Activated T-cell treated with anti-CD3 and anti-CD28 coated beads, Interleukin-2, amount 50 U/mL, for 72 hours (primary cell): ENCODE data around the gene CRISPLD2. TPM values are rescaled to one million over a fixed set of nuclear protein-coding genes. Genes with fewer than 3 reads are reported as not detected.
"Not testable (repeated sequence)": the region's sequence is repeated elsewhere in the genome, so short reads cannot be mapped to it uniquely, and the experiment has no call there.

Source experiments
- ATAC-seq, 2 donors: fragments of 150-1000 bp; cut with Tn5 transposase; replicated peaks in 1 of 2; 2 replicates each; pipeline ENCODE4 v1.10.0; 2021; ENCODE audit warnings: moderate library complexity in 2 of 2, mild to moderate bottlenecking in 1 of 2
- DNase-seq, 2 donors: peaks; one replicate each; pipeline ENCODE4 v3.0.0; 2021 to 2022; ENCODE audit warnings: mixed read lengths in 1 of 2
- H3K27ac Mint-ChIP-seq: one replicate; pipeline ENCODE4 v1.8.0; 2022; ENCODE audit warnings: mild to moderate bottlenecking, moderate library complexity, mixed read lengths
- H3K27me3 Mint-ChIP-seq: one replicate; pipeline ENCODE4 v1.8.0; 2022; ENCODE audit warnings: low read depth, mixed read lengths
- H3K36me3 Mint-ChIP-seq, 2 donors: one replicate each; pipeline ENCODE4 v1.8.0; 2022; ENCODE audit warnings: mixed read lengths in 2 of 2, mild to moderate bottlenecking in 1 of 2; ENCODE audit not compliant: insufficient read depth in 2 of 2
- H3K4me1 Mint-ChIP-seq: one replicate; pipeline ENCODE4 v1.8.0; 2022; ENCODE audit warnings: low read depth, mixed read lengths
- H3K4me3 Mint-ChIP-seq, 2 donors: one replicate each; pipeline ENCODE4 v1.8.0; 2022; ENCODE audit warnings: mild to moderate bottlenecking in 2 of 2, mixed read lengths in 2 of 2, moderate library complexity in 2 of 2
- H3K9me3 Mint-ChIP-seq, 2 donors: one replicate each; pipeline ENCODE4 v1.8.0; 2022; ENCODE audit warnings: mixed read lengths in 2 of 2
- total RNA-seq, 2 donors: library from RNA; stranded (reverse); gene quantifications; one replicate each; pipeline ENCODE4 v1.2.3, GENCODE V29; 2022

The CRISPLD2 gene
- total RNA-seq, 2 donors from 2014 or later: 0.38 to 0.51 TPM

GRCh38 chr16:84929421-84930297 is 109.9 kb downstream of the CRISPLD2 start:
- Mint-ChIP-seq H3K9me3 (no peaks in the 10 kb centered on the region), H3K27ac (no peak overlapping the region)
- ATAC-seq: peak in 1 of 2 donors; percentile 26

GRCh38 chr16:84930298-84931106 is 110.7 kb downstream of the CRISPLD2 start:
- Mint-ChIP-seq H3K27ac (no peak overlapping the region), H3K27me3 (no peaks in the 10 kb centered on the region), H3K9me3 (no peaks in the 10 kb centered on the region), H3K4me3 (no peak overlapping the region), H3K36me3 (no peaks in the 10 kb centered on the region), H3K4me1 (peaks cover 4% of the 10 kb centered on the region)
- ATAC-seq (no peak), DNase-seq (peak in 1 of 2 donors; percentile 10)

More at GRCh38 chr16:84929421-84930297, 109.9 kb downstream of the CRISPLD2 start:
- Mint-ChIP-seq H3K4me3 (no peak overlapping the region), H3K4me1 (peaks cover 4% of the 10 kb centered on the region), H3K27me3 (no peaks in the 10 kb centered on the region), H3K36me3 (no peaks in the 10 kb centered on the region)
- no peak for DNase-seq

GRCh38 chr16:84931107-84931494 is 111.3 kb downstream of the CRISPLD2 start:
- H3K9me3 Mint-ChIP-seq: no peaks in the 10 kb centered on the region

GRCh38 chr16:84931506-84931905 is 111.7 kb downstream of the CRISPLD2 start:
- Mint-ChIP-seq H3K4me1 (peaks cover 4% of the 10 kb centered on the region), H3K4me3 (no peak overlapping the region), H3K27me3 (no peaks in the 10 kb centered on the region), H3K9me3 (no peaks in the 10 kb centered on the region), H3K27ac (no peak overlapping the region), H3K36me3 (no peaks in the 10 kb centered on the region)
- no peak for ATAC-seq
- no peak for DNase-seq

More at GRCh38 chr16:84931107-84931494, 111.3 kb downstream of the CRISPLD2 start:
- Mint-ChIP-seq H3K36me3 (no peaks in the 10 kb centered on the region), H3K4me1 (peaks cover 4% of the 10 kb centered on the region), H3K27me3 (no peaks in the 10 kb centered on the region), H3K27ac (no peak overlapping the region), H3K4me3 (no peak overlapping the region)
- DNase-seq (no peak), ATAC-seq (no peak)

- Mint-ChIP-seq H3K4me3 (no peak overlapping the region), H3K36me3 (no peaks in the 10 kb centered on the region), H3K4me1 (peaks cover 4% of the 10 kb centered on the region), H3K27me3 (no peaks in the 10 kb centered on the region), H3K9me3 (no peaks in the 10 kb centered on the region), H3K27ac (no peak overlapping the region)
- DNase-seq (no peak), ATAC-seq (no peak)
These were observed 112.9 kb downstream of the CRISPLD2 start for GRCh38 chr16:84932681-84933080.

GRCh38 chr16:84933774-84934631 is 114.2 kb downstream of the CRISPLD2 start:
- no peak overlapping the region for H3K4me3 Mint-ChIP-seq
- no peaks in the 10 kb centered on the region for H3K36me3 Mint-ChIP-seq
- peaks cover 4% of the 10 kb centered on the region for H3K4me1 Mint-ChIP-seq
- ATAC-seq (no peak), DNase-seq (no peak)
- H3K27me3 Mint-ChIP-seq: no peaks in the 10 kb centered on the region
- no peak overlapping the region for H3K27ac Mint-ChIP-seq
- H3K9me3 Mint-ChIP-seq: no peaks in the 10 kb centered on the region

GRCh38 chr16:84937196-84938005 is 117.6 kb downstream of the CRISPLD2 start:
- H3K27me3 Mint-ChIP-seq: no peaks in the 10 kb centered on the region
- H3K9me3 Mint-ChIP-seq: no peaks in the 10 kb centered on the region
- H3K36me3 Mint-ChIP-seq: no peaks in the 10 kb centered on the region
- H3K27ac Mint-ChIP-seq: no peak overlapping the region
- no peaks in the 10 kb centered on the region for H3K4me1 Mint-ChIP-seq
- ATAC-seq: no peak
- no peak for DNase-seq
- H3K4me3 Mint-ChIP-seq: no peak overlapping the region

GRCh38 chr16:84938616-84939015 is 118.8 kb downstream of the CRISPLD2 start:
- not testable (repeated sequence) for H3K27me3 Mint-ChIP-seq, H3K4me3 Mint-ChIP-seq, H3K9me3 Mint-ChIP-seq, H3K27ac Mint-ChIP-seq, ATAC-seq, H3K4me1 Mint-ChIP-seq, DNase-seq, H3K36me3 Mint-ChIP-seq

GRCh38 chr16:84940670-84941551 is 121.1 kb downstream of the CRISPLD2 start:
- Mint-ChIP-seq H3K4me3 (no peak overlapping the region), H3K27me3 (no peaks in the 10 kb centered on the region), H3K36me3 (no peaks in the 10 kb centered on the region), H3K4me1 (no peaks in the 10 kb centered on the region), H3K9me3 (peaks cover 0 to 2% of the 10 kb centered on the region in 2 donors), H3K27ac (no peak overlapping the region)
- ATAC-seq (no peak), DNase-seq (no peak)

- DNase-seq: no peak
These were observed 122.1 kb downstream of the CRISPLD2 start for GRCh38 chr16:84941921-84942320.

GRCh38 chr16:84942786-84943185 is 123.0 kb downstream of the CRISPLD2 start:
- H3K27ac Mint-ChIP-seq: no peak overlapping the region
- no peaks in the 10 kb centered on the region for H3K36me3 Mint-ChIP-seq
- ATAC-seq: no peak
- no peak overlapping the region for H3K4me3 Mint-ChIP-seq
- no peak for DNase-seq
- no peaks in the 10 kb centered on the region for H3K27me3 Mint-ChIP-seq
- H3K9me3 Mint-ChIP-seq: peaks cover 0 to 2% of the 10 kb centered on the region in 2 donors
- H3K4me1 Mint-ChIP-seq: no peaks in the 10 kb centered on the region

More at GRCh38 chr16:84941921-84942320, 122.1 kb downstream of the CRISPLD2 start:
- ATAC-seq: no peak
- no peak overlapping the region for H3K27ac Mint-ChIP-seq
- H3K27me3 Mint-ChIP-seq: no peaks in the 10 kb centered on the region
- H3K4me3 Mint-ChIP-seq: no peak overlapping the region
- H3K9me3 Mint-ChIP-seq: peaks cover 0 to 2% of the 10 kb centered on the region in 2 donors
- H3K36me3 Mint-ChIP-seq: no peaks in the 10 kb centered on the region
- no peaks in the 10 kb centered on the region for H3K4me1 Mint-ChIP-seq
